Nephron (organoid): Measurements from ENCODE around the gene LAP3.
A peak's percentile ranks its signal among the peaks of the same experiment; 100 is the strongest.

Experiments
- H3K27ac Mint-ChIP-seq, 3 experiments: 2 replicates each; pipeline ENCODE4 v1.8.0; 2020; ENCODE audit warnings: mixed read lengths in 3 of 3, mild to moderate bottlenecking in 2 of 3, moderate library complexity in 1 of 3
- H3K27me3 Mint-ChIP-seq: 2 replicates; pipeline ENCODE4 v1.8.0; 2021; ENCODE audit warnings: low read depth, mild to moderate bottlenecking, moderate library complexity, mixed read lengths
- H3K36me3 Mint-ChIP-seq: 2 replicates; pipeline ENCODE4 v1.8.0; 2020; ENCODE audit warnings: low read depth, mixed read lengths
- H3K4me1 Mint-ChIP-seq: 2 replicates; pipeline ENCODE4 v1.8.0; 2020; ENCODE audit warnings: mixed read lengths
- H3K4me3 Mint-ChIP-seq, 3 experiments: 2 replicates each; pipeline ENCODE4 v1.8.0; 2020; ENCODE audit warnings: mild to moderate bottlenecking in 3 of 3, mixed read lengths in 3 of 3, moderate library complexity in 2 of 3
- H3K9me3 Mint-ChIP-seq: 2 replicates; pipeline ENCODE4 v1.8.0; 2020; ENCODE audit warnings: mixed read lengths
- TF ChIP-seq, protein P1 (sequence below), 3 experiments: fragments of 200-600 bp; sonication (generic); IDR thresholded peaks; one replicate each; pipeline ENCODE4 v1.5.0; 2021; ENCODE audit warnings: antibody characterized with exemption in 3 of 3; ENCODE audit not compliant: unreplicated experiment in 3 of 3

The LAP3 gene

DNA sequence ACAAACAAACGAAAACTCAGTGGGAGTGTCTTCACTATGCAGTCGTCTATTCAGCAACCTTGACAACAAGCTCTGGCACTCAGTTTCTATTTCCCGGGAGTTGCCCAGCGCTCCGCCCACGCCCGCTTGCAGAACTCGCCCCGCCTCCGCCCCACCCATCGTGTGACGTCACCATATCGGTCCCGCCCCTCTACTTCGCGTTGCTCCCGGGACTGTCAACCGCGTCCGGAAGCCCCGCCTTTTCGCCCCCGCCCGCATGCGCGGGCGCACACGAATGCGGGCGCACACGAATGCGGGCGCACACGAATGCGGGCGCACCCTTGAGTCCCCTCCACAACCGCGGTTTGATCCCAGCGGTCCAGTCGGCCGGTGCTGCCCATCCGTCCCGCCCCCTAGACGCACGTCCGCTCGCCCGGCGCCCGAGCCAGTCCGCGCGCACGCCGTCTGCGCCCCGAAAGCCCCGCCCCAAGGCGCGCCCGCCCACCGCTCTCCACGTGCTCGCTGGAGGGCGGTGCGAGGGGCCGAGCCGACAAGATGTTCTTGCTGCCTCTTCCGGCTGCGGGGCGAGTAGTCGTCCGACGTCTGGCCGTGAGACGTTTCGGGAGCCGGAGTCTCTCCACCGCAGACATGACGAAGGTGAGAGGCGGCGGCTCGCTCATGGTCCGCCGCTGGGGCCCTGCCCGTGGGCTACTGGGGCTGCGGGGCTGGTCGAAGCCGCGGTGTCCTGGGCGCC lies at the start of gene LAP3:
LAP3 (plus strand) TSS at position 267 of the 733 bp plus-strand sequence; CDS start at position 535, 268 bp downstream.
- peak within 1 kb of the TSS; percentile 67 to 91 (median 90) for H3K27ac Mint-ChIP-seq
- peaks cover 14% of the 10 kb centered on the region for H3K36me3 Mint-ChIP-seq
- peaks cover 4% of the 10 kb centered on the region for H3K27me3 Mint-ChIP-seq
- H3K4me1 Mint-ChIP-seq: peaks cover 29% of the 10 kb centered on the region
- H3K9me3 Mint-ChIP-seq: no peaks in the 10 kb centered on the region
- TF ChIP-seq, protein P1, sequence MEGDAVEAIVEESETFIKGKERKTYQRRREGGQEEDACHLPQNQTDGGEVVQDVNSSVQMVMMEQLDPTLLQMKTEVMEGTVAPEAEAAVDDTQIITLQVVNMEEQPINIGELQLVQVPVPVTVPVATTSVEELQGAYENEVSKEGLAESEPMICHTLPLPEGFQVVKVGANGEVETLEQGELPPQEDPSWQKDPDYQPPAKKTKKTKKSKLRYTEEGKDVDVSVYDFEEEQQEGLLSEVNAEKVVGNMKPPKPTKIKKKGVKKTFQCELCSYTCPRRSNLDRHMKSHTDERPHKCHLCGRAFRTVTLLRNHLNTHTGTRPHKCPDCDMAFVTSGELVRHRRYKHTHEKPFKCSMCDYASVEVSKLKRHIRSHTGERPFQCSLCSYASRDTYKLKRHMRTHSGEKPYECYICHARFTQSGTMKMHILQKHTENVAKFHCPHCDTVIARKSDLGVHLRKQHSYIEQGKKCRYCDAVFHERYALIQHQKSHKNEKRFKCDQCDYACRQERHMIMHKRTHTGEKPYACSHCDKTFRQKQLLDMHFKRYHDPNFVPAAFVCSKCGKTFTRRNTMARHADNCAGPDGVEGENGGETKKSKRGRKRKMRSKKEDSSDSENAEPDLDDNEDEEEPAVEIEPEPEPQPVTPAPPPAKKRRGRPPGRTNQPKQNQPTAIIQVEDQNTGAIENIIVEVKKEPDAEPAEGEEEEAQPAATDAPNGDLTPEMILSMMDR (IDR thresholded peaks at IDR 0.05; ENCODE audit: unreplicated experiment in 3 of 3): no peak
- peak within 1 kb of the TSS; percentile 92 to 94 (median 93) for H3K4me3 Mint-ChIP-seq

DNA sequence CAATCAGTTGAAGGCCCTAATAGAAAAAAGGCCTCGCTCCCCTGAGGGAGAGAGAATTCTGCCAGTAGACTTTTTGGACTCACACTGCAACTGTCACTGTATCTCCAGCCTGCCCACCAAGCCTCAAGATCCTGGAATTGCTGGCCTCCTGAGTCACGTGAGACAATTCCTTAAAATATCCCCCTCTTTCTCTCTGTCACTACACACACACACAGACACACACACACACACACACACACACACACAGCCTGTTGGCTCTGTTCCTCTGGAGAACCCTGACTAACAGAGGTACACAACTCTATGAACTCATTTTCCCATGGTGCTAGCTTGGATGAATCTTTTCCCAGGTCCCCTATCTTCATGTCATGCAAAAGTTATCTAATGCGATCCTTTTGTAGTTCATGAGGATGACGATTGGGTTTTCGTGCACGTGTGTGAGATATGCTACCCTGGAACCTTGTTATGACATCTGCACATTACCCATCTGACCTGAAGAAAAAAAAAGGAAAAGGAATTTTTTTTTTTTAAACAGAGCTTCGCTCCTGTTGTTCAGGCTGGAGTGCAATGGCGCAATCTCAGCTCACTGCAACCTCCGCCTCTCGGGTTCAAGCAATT lies 48.3 kb upstream of the LAP3 start:
- H3K9me3 Mint-ChIP-seq: no peaks in the 10 kb centered on the region
- H3K36me3 Mint-ChIP-seq: no peaks in the 10 kb centered on the region
- no peak overlapping the region for H3K27ac Mint-ChIP-seq
- no peaks in the 10 kb centered on the region for H3K4me1 Mint-ChIP-seq
- TF ChIP-seq, protein P1 (IDR thresholded peaks at IDR 0.05; ENCODE audit: unreplicated experiment in 3 of 3): no peak
- H3K27me3 Mint-ChIP-seq: peaks cover 6% of the 10 kb centered on the region
- H3K4me3 Mint-ChIP-seq: no peak overlapping the region

DNA sequence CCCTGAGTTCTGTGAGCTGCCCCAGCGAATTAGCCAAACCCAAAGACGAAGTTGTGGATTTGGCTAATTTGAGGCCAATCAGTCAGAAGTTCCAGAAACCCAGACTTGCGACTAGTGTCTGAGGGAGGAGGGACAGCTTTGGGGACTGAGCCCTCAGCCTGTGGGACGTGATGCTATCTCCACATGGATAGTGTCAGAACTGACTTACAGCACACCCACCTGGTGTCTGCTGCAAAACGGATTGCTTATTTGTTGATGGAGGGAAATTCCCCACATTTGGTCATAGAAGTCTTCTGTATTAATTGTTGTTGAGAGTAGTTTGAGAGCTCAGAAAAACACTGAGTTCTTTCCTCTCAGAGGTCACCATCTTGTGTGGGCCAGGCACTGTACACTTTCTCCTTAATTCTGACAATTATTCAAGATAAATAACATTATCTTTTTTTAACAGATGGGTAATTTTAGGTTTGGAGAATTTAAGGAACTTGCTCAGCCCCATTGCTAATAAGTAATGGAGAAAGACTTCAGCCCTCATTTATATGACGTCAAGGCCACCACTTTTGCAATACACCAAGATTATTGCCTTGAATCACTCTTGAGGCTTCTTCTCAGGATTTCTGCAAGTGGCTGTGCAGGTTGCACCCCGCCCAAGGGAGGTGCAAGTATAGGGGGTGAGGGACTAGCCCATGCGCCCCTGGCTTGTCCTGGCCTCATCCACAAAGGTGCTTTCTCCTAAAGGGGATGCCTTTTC lies 45.3 kb upstream of the LAP3 start:
- no peaks in the 10 kb centered on the region for H3K36me3 Mint-ChIP-seq
- no peak overlapping the region for H3K4me3 Mint-ChIP-seq

DNA sequence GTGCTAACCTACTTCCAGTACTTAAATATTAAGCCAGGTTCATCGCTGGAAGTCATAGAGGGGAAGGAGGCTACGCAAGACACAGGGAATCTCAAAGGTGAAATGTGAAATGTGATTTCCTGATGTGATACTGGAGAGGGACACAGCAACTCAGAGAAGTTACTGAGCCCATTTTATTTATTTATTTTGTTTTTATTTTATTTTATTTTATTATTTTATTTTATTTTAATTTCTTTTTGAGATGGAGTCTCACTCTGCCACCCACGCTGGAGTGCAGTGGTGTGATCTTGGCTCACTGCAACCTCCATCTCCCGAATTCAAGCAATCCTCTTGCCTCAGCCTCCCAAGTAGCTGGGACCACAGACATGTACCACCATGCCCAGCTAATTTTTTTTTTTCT lies 42.3 kb upstream of the LAP3 start:
- no peak overlapping the region for H3K27ac Mint-ChIP-seq
- H3K4me3 Mint-ChIP-seq: no peak overlapping the region
- no peaks in the 10 kb centered on the region for H3K4me1 Mint-ChIP-seq
- TF ChIP-seq, protein P1 (IDR thresholded peaks at IDR 0.05; ENCODE audit: unreplicated experiment in 3 of 3): no peak
- H3K9me3 Mint-ChIP-seq: no peaks in the 10 kb centered on the region
- no peaks in the 10 kb centered on the region for H3K27me3 Mint-ChIP-seq
- H3K36me3 Mint-ChIP-seq: no peaks in the 10 kb centered on the region

More for the DNA sequence above, 45.3 kb upstream of the LAP3 start:
- Mint-ChIP-seq H3K27ac (no peak overlapping the region), H3K4me1 (no peaks in the 10 kb centered on the region), H3K27me3 (no peaks in the 10 kb centered on the region), H3K9me3 (no peaks in the 10 kb centered on the region)
- TF ChIP-seq, protein P1 (IDR thresholded peaks at IDR 0.05; ENCODE audit: unreplicated experiment in 3 of 3): no peak

DNA sequence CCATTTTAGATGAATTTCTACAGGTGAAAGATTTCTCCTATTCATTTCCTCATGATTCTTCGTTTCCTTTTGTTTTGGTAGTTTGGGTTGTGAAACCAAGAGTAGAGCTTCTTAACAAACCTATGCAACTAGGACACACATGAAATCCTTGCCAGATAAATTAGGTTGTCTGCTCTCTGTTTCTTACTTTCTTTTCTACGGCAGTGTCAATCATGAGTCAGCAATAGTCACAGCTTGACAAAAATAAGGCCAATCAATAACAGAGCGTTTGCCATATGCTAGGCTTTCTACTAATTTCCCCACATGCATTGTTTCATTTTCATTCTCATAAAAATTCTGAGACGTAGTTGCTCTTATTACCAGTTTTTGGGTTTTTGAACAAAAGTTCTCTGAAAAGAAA lies 41.8 kb upstream of the LAP3 start:
- H3K36me3 Mint-ChIP-seq: no peaks in the 10 kb centered on the region
- H3K27me3 Mint-ChIP-seq: no peaks in the 10 kb centered on the region
- H3K27ac Mint-ChIP-seq: no peak overlapping the region
- H3K9me3 Mint-ChIP-seq: no peaks in the 10 kb centered on the region
- H3K4me3 Mint-ChIP-seq: no peak overlapping the region
- H3K4me1 Mint-ChIP-seq: no peaks in the 10 kb centered on the region
- TF ChIP-seq, protein P1 (IDR thresholded peaks at IDR 0.05; ENCODE audit: unreplicated experiment in 3 of 3): no peak
